Suprapubic skin (tissue), 4 donors: ENCODE results near the gene BST1. TPM values are rescaled to one million over a fixed set of nuclear protein-coding genes. Genes with fewer than 3 reads are reported as not detected.

ENCODE experiments used
- DNase-seq, 2 donors: peaks; one replicate each; pipeline ENCODE4 v3.0.0-alpha.2; 2019; ENCODE audit warnings: low spot score in 2 of 2
- H3K27ac ChIP-seq: fragments of 200-600 bp; sonication (generic); one replicate; pipeline ENCODE4 v1.5.1; 2019
- H3K27me3 ChIP-seq: fragments of 200-600 bp; sonication (generic); one replicate; pipeline ENCODE4 v1.5.1; 2019
- H3K36me3 ChIP-seq: fragments of 200-600 bp; sonication (generic); one replicate; pipeline ENCODE4 v1.5.1; 2019
- H3K4me1 ChIP-seq: fragments of 200-600 bp; sonication (generic); one replicate; pipeline ENCODE4 v1.5.1; 2019
- H3K4me3 ChIP-seq: fragments of 200-600 bp; sonication (generic); one replicate; pipeline ENCODE4 v1.5.1; 2019; ENCODE audit warnings: mild to moderate bottlenecking
- H3K9me3 ChIP-seq: fragments of 200-600 bp; sonication (generic); one replicate; pipeline ENCODE4 v1.5.1; 2019
- CTCF ChIP-seq, 2 donors: fragments of 200-600 bp in 1 of 2; fragments of 450-650 bp in 1 of 2; sonication (generic) in 1 of 2; IDR thresholded peaks; one replicate each; pipeline ENCODE4 v1.5.1; 2016 to 2019; ENCODE audit warnings: antibody characterized with exemption in 2 of 2, mild to moderate bottlenecking in 1 of 2, moderate library complexity in 1 of 2
- EP300 ChIP-seq: sonication (generic); formaldehyde crosslinking; IDR thresholded peaks from one replicate; pipeline ENCODE4 v1.6.1; 2017; ENCODE audit warnings: antibody characterized with exemption
- POLR2A ChIP-seq, 2 donors: fragments of 450-650 bp; IDR thresholded peaks; one replicate each; pipeline ENCODE4 v1.6.1; 2017; ENCODE audit warnings: antibody characterized with exemption in 2 of 2, mild to moderate bottlenecking in 2 of 2, moderate library complexity in 2 of 2
- POLR2AphosphoS5 ChIP-seq, 3 donors: sonication (generic); formaldehyde crosslinking; IDR thresholded peaks; one replicate each; pipeline ENCODE4 v1.6.1; 2017; ENCODE audit warnings: antibody characterized with exemption in 3 of 3
- WGBS: methylation state at CpG from one replicate; pipeline ENCODE4 v1.1.5; 2018; 5-methylcytosine and 5-hydroxymethylcytosine counted together
- total RNA-seq, 4 donors: library from RNA; depleted of rRNA; stranded (reverse); fragments of >200 nt; gene quantifications; one replicate each; pipeline ENCODE4 v1.1.0, GENCODE V29; 2016

BST1 gene
- total RNA-seq, 4 donors from 2014 or later, result 2.2 to 8.4 (median 4.0) TPM

GRCh38 chr4:15737255-15737654, 34.4 kb downstream of the BST1 start:
- Histone ChIP-seq H3K36me3 (no peaks in the 10 kb centered on the region), H3K27ac (no peak overlapping the region), H3K27me3 (no peaks in the 10 kb centered on the region), H3K4me1 (no peaks in the 10 kb centered on the region), H3K9me3 (peaks cover 5% of the 10 kb centered on the region), H3K4me3 (no peak overlapping the region)
- TF ChIP-seq POLR2AphosphoS5 (IDR thresholded peaks at IDR 0.05) (no peak), CTCF (IDR thresholded peaks at IDR 0.05) (no peak), POLR2A (IDR thresholded peaks at IDR 0.05) (no peak), EP300 (no peak)
- WGBS, result 67% methylated on average over 3 of the region's 3 CpGs
- no peak for DNase-seq

GRCh38 chr4:15738877-15739276, 36.0 kb downstream of the BST1 start:
- Histone ChIP-seq H3K9me3 (peaks cover 5% of the 10 kb centered on the region), H3K4me3 (no peak overlapping the region), H3K4me1 (no peaks in the 10 kb centered on the region), H3K27me3 (no peaks in the 10 kb centered on the region), H3K36me3 (no peaks in the 10 kb centered on the region), H3K27ac (no peak overlapping the region)
- DNase-seq, result no peak
- 84% methylated on average over 1 of the region's 1 CpG for WGBS
- TF ChIP-seq EP300, result no peak
- TF ChIP-seq POLR2AphosphoS5 (IDR thresholded peaks at IDR 0.05), result no peak
- no peak for TF ChIP-seq POLR2A (IDR thresholded peaks at IDR 0.05)
- no peak for TF ChIP-seq CTCF (IDR thresholded peaks at IDR 0.05)

GRCh38 chr4:15740764-15741404, 38.0 kb downstream of the BST1 start:
- Histone ChIP-seq H3K27me3 (no peaks in the 10 kb centered on the region), H3K27ac (no peak overlapping the region), H3K4me3 (no peak overlapping the region), H3K9me3 (peaks cover 5% of the 10 kb centered on the region), H3K36me3 (no peaks in the 10 kb centered on the region), H3K4me1 (no peaks in the 10 kb centered on the region)
- TF ChIP-seq CTCF (IDR thresholded peaks at IDR 0.05), result no peak
- no peak for DNase-seq
- 80% methylated on average over 10 of the region's 11 CpGs for WGBS

GRCh38 chr4:15742083-15742582, 39.3 kb downstream of the BST1 start:
- no peaks in the 10 kb centered on the region for H3K4me1 ChIP-seq
- DNase-seq, result no peak
- no peaks in the 10 kb centered on the region for H3K27me3 ChIP-seq
- peaks cover 5% of the 10 kb centered on the region for H3K9me3 ChIP-seq
- 30% methylated on average over 1 of the region's 1 CpG for WGBS
- TF ChIP-seq CTCF (IDR thresholded peaks at IDR 0.05) (no peak), POLR2A (IDR thresholded peaks at IDR 0.05) (no peak), POLR2AphosphoS5 (IDR thresholded peaks at IDR 0.05) (no peak), EP300 (no peak)
- no peaks in the 10 kb centered on the region for H3K36me3 ChIP-seq
- H3K4me3 ChIP-seq, result no peak overlapping the region
- no peak overlapping the region for H3K27ac ChIP-seq

GRCh38 chr4:15742637-15743036, 39.8 kb downstream of the BST1 start:
- 17% methylated on average over 1 of the region's 1 CpG for WGBS
- DNase-seq, result no peak
- Histone ChIP-seq H3K27ac (no peak overlapping the region), H3K27me3 (no peaks in the 10 kb centered on the region), H3K36me3 (no peaks in the 10 kb centered on the region), H3K4me1 (no peaks in the 10 kb centered on the region), H3K4me3 (no peak overlapping the region), H3K9me3 (peaks cover 5% of the 10 kb centered on the region)
- TF ChIP-seq CTCF (IDR thresholded peaks at IDR 0.05), result no peak
- TF ChIP-seq POLR2AphosphoS5 (IDR thresholded peaks at IDR 0.05), result no peak
- TF ChIP-seq EP300, result no peak
- no peak for TF ChIP-seq POLR2A (IDR thresholded peaks at IDR 0.05)
